Measurements from ENCODE around the gene KIFC1.

Gene KIFC1

GRCh38 chr6:33445119-33445603, 53.5 kb downstream of the KIFC1 start:
- no peak for DNase-seq

GRCh38 chr6:33446356-33446755, 54.7 kb downstream of the KIFC1 start:
- no peak for DNase-seq

GRCh38 chr6:33450434-33450833, 58.8 kb downstream of the KIFC1 start:
- no peak for DNase-seq

GRCh38 chr6:33451606-33452005, 60.0 kb downstream of the KIFC1 start:
- no peak for DNase-seq

- no peak for DNase-seq
Observed at GRCh38 chr6:33452496-33452895, 60.9 kb downstream of the KIFC1 start.

GRCh38 chr6:33453393-33454008, 61.9 kb downstream of the KIFC1 start:
- DNase-seq = no peak

GRCh38 chr6:33454009-33454946, 62.7 kb downstream of the KIFC1 start, which contains the start of gene ZBTB9:
ZBTB9 (plus strand) TSS chr6:33454576; CDS start chr6:33455101, 525 bp downstream.
- peak; percentile 80 for DNase-seq

- no peak for DNase-seq
Observed at GRCh38 chr6:33455051-33455450, 63.4 kb downstream of the KIFC1 start.

GRCh38 chr6:33456156-33456555, 64.5 kb downstream of the KIFC1 start:
- DNase-seq = no peak

GRCh38 chr6:33458676-33459075, 67.1 kb downstream of the KIFC1 start:
- no peak for DNase-seq

GRCh38 chr6:33459226-33459625, 67.6 kb downstream of the KIFC1 start:
- DNase-seq = no peak
